ENCODE measurements around the gene RAP1GDS1. TPM values are rescaled to one million over a fixed set of nuclear protein-coding genes. Genes with fewer than 3 reads are reported as not detected.

Gene RAP1GDS1
- total RNA-seq, 1 experiment from 2014 or later: 27.9 TPM

DNA sequence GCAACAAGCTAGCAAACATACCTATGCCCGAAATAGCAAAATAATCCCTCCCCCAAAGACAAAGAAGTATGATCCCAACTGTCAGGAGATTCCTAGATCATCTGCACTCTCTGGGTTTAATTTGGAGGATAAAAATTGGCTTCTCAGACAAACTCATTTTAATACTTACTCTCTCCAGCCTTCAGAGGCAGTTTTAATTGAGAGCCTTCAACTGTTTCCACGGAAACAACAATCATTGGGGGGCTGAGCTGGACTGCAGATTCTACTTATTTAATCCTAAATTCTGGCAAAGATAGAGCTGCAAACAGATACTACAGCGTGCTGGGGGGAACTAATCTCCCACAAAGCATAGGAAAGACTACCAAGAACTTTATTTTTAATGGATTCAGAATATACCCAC is 229.1 kb downstream of the RAP1GDS1 start:
- H3K27ac Mint-ChIP-seq (ENCODE audit: unreplicated experiment): no peak overlapping the region
- CTCF ChIA-PET: no interaction called here
- H3K27me3 Mint-ChIP-seq (ENCODE audit: unreplicated experiment): no peaks in the 10 kb centered on the region

DNA sequence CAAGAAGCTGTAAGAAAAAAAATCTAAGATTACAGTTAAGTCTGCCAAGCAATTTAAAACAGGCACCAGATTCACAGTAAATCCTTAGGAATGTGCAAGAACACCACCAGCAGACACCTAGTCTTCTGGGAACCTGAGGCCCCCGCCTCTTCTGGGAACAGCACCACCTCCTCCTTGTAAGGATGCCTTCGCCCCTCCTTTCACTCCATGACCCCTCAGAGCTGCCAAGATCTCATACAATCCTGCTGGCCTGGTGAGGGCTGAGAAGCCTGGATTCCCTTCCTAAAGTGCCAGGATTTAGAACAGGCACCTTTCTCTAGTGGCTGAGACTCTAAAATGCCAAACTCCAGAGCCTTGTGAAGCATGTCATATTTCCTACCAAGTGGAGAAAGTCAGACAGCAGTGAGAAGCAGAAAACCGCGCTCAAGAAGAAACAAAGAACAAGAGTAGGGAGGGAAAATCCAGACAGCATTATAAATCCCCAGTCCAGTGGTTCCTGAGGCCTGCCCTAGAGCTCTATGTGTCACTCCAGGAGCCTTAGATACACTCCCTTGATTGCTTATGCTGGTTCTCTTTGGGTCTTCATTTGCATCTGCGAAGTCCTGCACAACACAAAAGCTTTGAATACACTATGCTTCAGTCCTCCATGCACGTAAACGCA is 230.8 kb downstream of the RAP1GDS1 start:
- DNase-seq: no peak
- Mint-ChIP-seq H3K9me3 (ENCODE audit: low read depth, unreplicated experiment) (no peaks in the 10 kb centered on the region), H3K4me1 (ENCODE audit: low read depth, unreplicated experiment) (no peaks in the 10 kb centered on the region), H3K36me3 (ENCODE audit: insufficient read depth, unreplicated experiment) (no peaks in the 10 kb centered on the region), H3K4me3 (ENCODE audit: low read depth, unreplicated experiment) (no peak overlapping the region), H3K27me3 (ENCODE audit: unreplicated experiment) (no peaks in the 10 kb centered on the region), H3K27ac (ENCODE audit: unreplicated experiment) (no peak overlapping the region)
- BruUV-seq (replicated peaks): no TSS peak
- CTCF ChIA-PET: no interaction called here
- intact Hi-C loops (cut with micrococcal nuclease; ENCODE audit: unreplicated experiment): loop anchor here (2.0 kb wide), 1 partner anchor 39 kb away; no protein-coding TSS in a partner anchor
- TF ChIP-seq, protein P1, sequence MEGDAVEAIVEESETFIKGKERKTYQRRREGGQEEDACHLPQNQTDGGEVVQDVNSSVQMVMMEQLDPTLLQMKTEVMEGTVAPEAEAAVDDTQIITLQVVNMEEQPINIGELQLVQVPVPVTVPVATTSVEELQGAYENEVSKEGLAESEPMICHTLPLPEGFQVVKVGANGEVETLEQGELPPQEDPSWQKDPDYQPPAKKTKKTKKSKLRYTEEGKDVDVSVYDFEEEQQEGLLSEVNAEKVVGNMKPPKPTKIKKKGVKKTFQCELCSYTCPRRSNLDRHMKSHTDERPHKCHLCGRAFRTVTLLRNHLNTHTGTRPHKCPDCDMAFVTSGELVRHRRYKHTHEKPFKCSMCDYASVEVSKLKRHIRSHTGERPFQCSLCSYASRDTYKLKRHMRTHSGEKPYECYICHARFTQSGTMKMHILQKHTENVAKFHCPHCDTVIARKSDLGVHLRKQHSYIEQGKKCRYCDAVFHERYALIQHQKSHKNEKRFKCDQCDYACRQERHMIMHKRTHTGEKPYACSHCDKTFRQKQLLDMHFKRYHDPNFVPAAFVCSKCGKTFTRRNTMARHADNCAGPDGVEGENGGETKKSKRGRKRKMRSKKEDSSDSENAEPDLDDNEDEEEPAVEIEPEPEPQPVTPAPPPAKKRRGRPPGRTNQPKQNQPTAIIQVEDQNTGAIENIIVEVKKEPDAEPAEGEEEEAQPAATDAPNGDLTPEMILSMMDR (IDR thresholded peaks at IDR 0.05; ENCODE audit: unreplicated experiment): no peak

More for the DNA sequence above, 229.1 kb downstream of the RAP1GDS1 start:
- Mint-ChIP-seq H3K4me1 (ENCODE audit: low read depth, unreplicated experiment) (no peaks in the 10 kb centered on the region), H3K9me3 (ENCODE audit: low read depth, unreplicated experiment) (no peaks in the 10 kb centered on the region), H3K4me3 (ENCODE audit: low read depth, unreplicated experiment) (no peak overlapping the region), H3K36me3 (ENCODE audit: insufficient read depth, unreplicated experiment) (no peaks in the 10 kb centered on the region)
- DNase-seq: no peak
- intact Hi-C loops (cut with micrococcal nuclease; ENCODE audit: unreplicated experiment): loop anchor here (2.0 kb wide), 1 partner anchor 41 kb away; no protein-coding TSS in a partner anchor
- TF ChIP-seq, protein P1 (IDR thresholded peaks at IDR 0.05; ENCODE audit: unreplicated experiment): no peak
- BruUV-seq (replicated peaks): no TSS peak

DNA sequence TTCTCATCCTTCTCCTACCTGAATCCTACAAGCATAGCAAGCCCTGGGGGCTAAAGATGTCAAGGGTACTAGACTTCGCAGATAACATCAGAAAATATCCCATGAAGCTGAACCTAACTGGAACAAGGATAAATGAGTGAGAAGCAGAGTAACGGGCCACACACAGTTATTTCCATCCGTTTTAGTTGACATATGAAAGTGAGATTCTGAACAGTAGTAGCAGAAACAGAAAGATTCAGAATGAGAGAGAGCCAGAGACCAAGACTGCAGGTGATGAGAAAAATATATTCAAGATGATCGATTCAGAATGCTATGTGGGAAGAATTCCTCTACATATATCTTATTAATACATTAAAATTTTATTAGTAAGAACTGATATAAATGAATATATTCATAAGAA is 232.1 kb downstream of the RAP1GDS1 start:
- DNase-seq: no peak
- H3K4me1 Mint-ChIP-seq (ENCODE audit: low read depth, unreplicated experiment): no peaks in the 10 kb centered on the region
- no TSS peak for BruUV-seq (replicated peaks)
- H3K27ac Mint-ChIP-seq (ENCODE audit: unreplicated experiment): no peak overlapping the region
- intact Hi-C loops (cut with micrococcal nuclease; ENCODE audit: unreplicated experiment): no loop called here
- H3K36me3 Mint-ChIP-seq (ENCODE audit: insufficient read depth, unreplicated experiment): no peaks in the 10 kb centered on the region
- CTCF ChIA-PET: no interaction called here
- no peaks in the 10 kb centered on the region for H3K9me3 Mint-ChIP-seq (ENCODE audit: low read depth, unreplicated experiment)
- H3K4me3 Mint-ChIP-seq (ENCODE audit: low read depth, unreplicated experiment): no peak overlapping the region
- TF ChIP-seq, protein P1 (IDR thresholded peaks at IDR 0.05; ENCODE audit: unreplicated experiment): no peak
- no peaks in the 10 kb centered on the region for H3K27me3 Mint-ChIP-seq (ENCODE audit: unreplicated experiment)

Other genes starting within 250 kb of the RAP1GDS1 start
- gene STPG2, start 117.9 kb upstream of the RAP1GDS1 start, total RNA-seq (2022): not detected in 2 replicates